Measurements from ENCODE around the gene PIH1D1. TPM values are rescaled to one million over a fixed set of nuclear protein-coding genes. Genes with fewer than 3 reads are reported as not detected.
A peak's percentile ranks its signal among the peaks of the same experiment; 100 is the strongest.

Gene PIH1D1
- total and polyA plus RNA-seq, 2 of the 13 experiments (the other 11 are each of a cell fraction or from before 2014, with no cell fraction given), result 110 to 137 TPM

GRCh38 chr19:49453013-49453756, 1.6 kb upstream of the PIH1D1 start, which contains the start of gene ALDH16A1 (continued):
- TF ChIP-seq ZBTB21 (CRISPR knock-in tag; IDR thresholded peaks at IDR 0.05) (no peak), ERF (CRISPR knock-in tag; IDR thresholded peaks at IDR 0.05) (peak; percentile 52; the same call in 1 of the 2 replicates), TOPORS (CRISPR knock-in tag; IDR thresholded peaks at IDR 0.05) (peak; percentile 21; the same call in 1 of the 2 replicates), ZNF816 (CRISPR knock-in tag; IDR thresholded peaks at IDR 0.05; ENCODE audit: borderline replicate concordance) (no peak), KDM6A (CRISPR knock-in tag; IDR thresholded peaks at IDR 0.05; ENCODE audit: low read depth) (no peak), MAZ (IDR thresholded peaks at IDR 0.05; ENCODE audit: borderline replicate concordance, low read depth, low read length) (no peak), MAZ (CRISPR knock-in tag; IDR thresholded peaks at IDR 0.05; ENCODE audit: low read depth) (peak; percentile 60; the same call in 1 of the 2 replicates), BORCS8-MEF2B (CRISPR knock-in tag; IDR thresholded peaks at IDR 0.05) (no peak), TEAD3 (CRISPR knock-in tag; optimal IDR thresholded peaks at IDR 0.05; ENCODE audit: borderline replicate concordance) (peak; percentile 19), CENPT (CRISPR knock-in tag; IDR thresholded peaks at IDR 0.05; ENCODE audit: low read depth) (no peak; the same call in 1 of the 2 replicates), SMC3 (IDR thresholded peaks at IDR 0.05; ENCODE audit: low read length) (no peak), MTF2 (CRISPR knock-in tag; IDR thresholded peaks at IDR 0.05; ENCODE audit: borderline replicate concordance) (no peak), RARG (CRISPR knock-in tag; IDR thresholded peaks at IDR 0.05; ENCODE audit: low read depth) (no peak), ZFP90 (CRISPR knock-in tag; IDR thresholded peaks at IDR 0.05; ENCODE audit: borderline replicate concordance) (peak; percentile 34; the same call in 1 of the 2 replicates), SAP130 (CRISPR knock-in tag; IDR thresholded peaks at IDR 0.05; ENCODE audit: low read depth) (peak; percentile 82), IKZF4 (CRISPR knock-in tag; IDR thresholded peaks at IDR 0.05; ENCODE audit: borderline replicate concordance, low read depth, not compliant biosample characterization) (peak; percentile 53), DR1 (CRISPR knock-in tag; IDR thresholded peaks at IDR 0.05) (peak; percentile 78), PCBP1 (IDR thresholded peaks at IDR 0.05; ENCODE audit: borderline replicate concordance, low read depth, low read length) (no peak), ZNF17 (CRISPR knock-in tag; IDR thresholded peaks at IDR 0.05) (no peak), MYNN (CRISPR knock-in tag; IDR thresholded peaks at IDR 0.05; ENCODE audit: low read depth) (no peak)
- TF ChIP-seq, protein P1, sequence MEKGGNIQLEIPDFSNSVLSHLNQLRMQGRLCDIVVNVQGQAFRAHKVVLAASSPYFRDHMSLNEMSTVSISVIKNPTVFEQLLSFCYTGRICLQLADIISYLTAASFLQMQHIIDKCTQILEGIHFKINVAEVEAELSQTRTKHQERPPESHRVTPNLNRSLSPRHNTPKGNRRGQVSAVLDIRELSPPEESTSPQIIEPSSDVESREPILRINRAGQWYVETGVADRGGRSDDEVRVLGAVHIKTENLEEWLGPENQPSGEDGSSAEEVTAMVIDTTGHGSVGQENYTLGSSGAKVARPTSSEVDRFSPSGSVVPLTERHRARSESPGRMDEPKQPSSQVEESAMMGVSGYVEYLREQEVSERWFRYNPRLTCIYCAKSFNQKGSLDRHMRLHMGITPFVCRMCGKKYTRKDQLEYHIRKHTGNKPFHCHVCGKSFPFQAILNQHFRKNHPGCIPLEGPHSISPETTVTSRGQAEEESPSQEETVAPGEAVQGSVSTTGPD (CRISPR knock-in tag; IDR thresholded peaks at IDR 0.05), result no peak
- TF ChIP-seq, protein P2, sequence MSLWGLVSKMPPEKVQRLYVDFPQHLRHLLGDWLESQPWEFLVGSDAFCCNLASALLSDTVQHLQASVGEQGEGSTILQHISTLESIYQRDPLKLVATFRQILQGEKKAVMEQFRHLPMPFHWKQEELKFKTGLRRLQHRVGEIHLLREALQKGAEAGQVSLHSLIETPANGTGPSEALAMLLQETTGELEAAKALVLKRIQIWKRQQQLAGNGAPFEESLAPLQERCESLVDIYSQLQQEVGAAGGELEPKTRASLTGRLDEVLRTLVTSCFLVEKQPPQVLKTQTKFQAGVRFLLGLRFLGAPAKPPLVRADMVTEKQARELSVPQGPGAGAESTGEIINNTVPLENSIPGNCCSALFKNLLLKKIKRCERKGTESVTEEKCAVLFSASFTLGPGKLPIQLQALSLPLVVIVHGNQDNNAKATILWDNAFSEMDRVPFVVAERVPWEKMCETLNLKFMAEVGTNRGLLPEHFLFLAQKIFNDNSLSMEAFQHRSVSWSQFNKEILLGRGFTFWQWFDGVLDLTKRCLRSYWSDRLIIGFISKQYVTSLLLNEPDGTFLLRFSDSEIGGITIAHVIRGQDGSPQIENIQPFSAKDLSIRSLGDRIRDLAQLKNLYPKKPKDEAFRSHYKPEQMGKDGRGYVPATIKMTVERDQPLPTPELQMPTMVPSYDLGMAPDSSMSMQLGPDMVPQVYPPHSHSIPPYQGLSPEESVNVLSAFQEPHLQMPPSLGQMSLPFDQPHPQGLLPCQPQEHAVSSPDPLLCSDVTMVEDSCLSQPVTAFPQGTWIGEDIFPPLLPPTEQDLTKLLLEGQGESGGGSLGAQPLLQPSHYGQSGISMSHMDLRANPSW (CRISPR knock-in tag; IDR thresholded peaks at IDR 0.05; ENCODE audit: borderline replicate concordance), result peak; percentile 76
